Measurements from ENCODE around the gene SLC26A8.
A peak's percentile ranks its signal among the peaks of the same experiment; 100 is the strongest.
"Not testable (repeated sequence)": the region's sequence is repeated elsewhere in the genome, so short reads cannot be mapped to it uniquely, and the experiment has no call there.

Gene SLC26A8

GRCh38 chr6:35924146-35924545 lies 100.3 kb downstream of the SLC26A8 start:
- no peak for DNase-seq (ENCODE audit: low read depth)
- no peak overlapping the region for H3K4me3 ChIP-seq (ENCODE audit: low read depth, low read length)
- TF ChIP-seq CTCF (IDR thresholded peaks at IDR 0.05; ENCODE audit: low read depth, low read length, missing control alignments) = no peak
- in situ Hi-C loops (cut with HindIII; ENCODE audit: low sequenced_read_pairs) = no loop called here

GRCh38 chr6:35922139-35922554 lies 102.3 kb downstream of the SLC26A8 start:
- in situ Hi-C loops (cut with HindIII; ENCODE audit: low sequenced_read_pairs) = no loop called here

GRCh38 chr6:35920793-35921732 lies 103.4 kb downstream of the SLC26A8 start, which contains the start of gene SRPK1:
Gene SRPK1 (minus strand): TSS chr6:35921098. CDS start chr6:35921056, 42 bp downstream.
- in situ Hi-C loops (cut with HindIII; ENCODE audit: low sequenced_read_pairs) = no loop called here
- DNase-seq (ENCODE audit: low read depth) = peak; percentile 47

More at GRCh38 chr6:35922139-35922554, 102.3 kb downstream of the SLC26A8 start:
- TF ChIP-seq CTCF (IDR thresholded peaks at IDR 0.05; ENCODE audit: low read depth, low read length, missing control alignments) = no peak
- no peak overlapping the region for H3K4me3 ChIP-seq (ENCODE audit: low read depth, low read length)
- DNase-seq (ENCODE audit: low read depth) = no peak

GRCh38 chr6:35919827-35920751 lies 104.4 kb downstream of the SLC26A8 start:
- in situ Hi-C loops (cut with HindIII; ENCODE audit: low sequenced_read_pairs) = no loop called here
- DNase-seq (ENCODE audit: low read depth) = no peak
- TF ChIP-seq CTCF (IDR thresholded peaks at IDR 0.05; ENCODE audit: low read depth, low read length, missing control alignments) = no peak
- H3K4me3 ChIP-seq (ENCODE audit: low read depth, low read length) = peak overlapping the region; percentile 72

More at GRCh38 chr6:35920793-35921732, 103.4 kb downstream of the SLC26A8 start, which contains the start of gene SRPK1:
- TF ChIP-seq CTCF (IDR thresholded peaks at IDR 0.05; ENCODE audit: low read depth, low read length, missing control alignments) = no peak
- peak within 1 kb of the TSS; percentile 72 for H3K4me3 ChIP-seq (ENCODE audit: low read depth, low read length)

- TF ChIP-seq CTCF (IDR thresholded peaks at IDR 0.05; ENCODE audit: low read depth, low read length, missing control alignments) = no peak
- H3K4me3 ChIP-seq (ENCODE audit: low read depth, low read length) = peak overlapping the region; percentile 72
- in situ Hi-C loops (cut with HindIII; ENCODE audit: low sequenced_read_pairs) = no loop called here
- no peak for DNase-seq (ENCODE audit: low read depth)
Observed at GRCh38 chr6:35919085-35919826, 105.2 kb downstream of the SLC26A8 start.

- H3K4me3 ChIP-seq (ENCODE audit: low read depth, low read length); in situ Hi-C loops (cut with HindIII; ENCODE audit: low sequenced_read_pairs); DNase-seq (ENCODE audit: low read depth): not testable (repeated sequence)
Observed at GRCh38 chr6:35916893-35917292, 107.5 kb downstream of the SLC26A8 start.

Measured in astrocyte of the cerebellum (primary cell).